MCF 10A (cell line): Measurements from ENCODE around the gene NELL1. TPM values are rescaled to one million over a fixed set of nuclear protein-coding genes. Genes with fewer than 3 reads are reported as not detected.

Experiments
- BruUV-seq: library from RNA; stranded (reverse); fragments of 400-500 nt; replicated peaks from 2 replicates; lab custom pipeline; 2021; lab: Mats Ljungman, UMichigan
- CTCF ChIA-PET: fragments of 300-600 bp; sonication (Branson Sonifier 250); formaldehyde crosslinking; extraction: SDS; loops from one replicate; lab custom pipeline; 2021; ENCODE audit warnings: antibody characterized with exemption, inconsistent platforms; lab: Yijun Ruan, JAX
- POLR2A ChIA-PET: fragments of 300-600, 350-650 bp; sonication (Branson Sonifier 250); formaldehyde crosslinking; extraction: SDS; loops from one replicate; lab custom pipeline; 2020; ENCODE audit warnings: antibody characterized with exemption, inconsistent platforms; lab: Yijun Ruan, JAX
- DNase-seq: peaks from one replicate; pipeline ENCODE4 v3.0.0-alpha.2; 2018; ENCODE audit not compliant: unreplicated experiment
- H3K27ac Mint-ChIP-seq: one replicate; pipeline ENCODE4 v1.8.0; 2022; ENCODE audit warnings: mild to moderate bottlenecking, low read depth, mixed read lengths; ENCODE audit not compliant: unreplicated experiment
- H3K27me3 Mint-ChIP-seq: one replicate; pipeline ENCODE4 v1.8.0; 2022; ENCODE audit warnings: mixed read lengths; ENCODE audit not compliant: insufficient read depth, unreplicated experiment
- H3K36me3 Mint-ChIP-seq: one replicate; pipeline ENCODE4 v1.8.0; 2022; ENCODE audit warnings: mild to moderate bottlenecking, moderate library complexity, mixed read lengths; ENCODE audit not compliant: insufficient read depth, unreplicated experiment
- H3K4me1 Mint-ChIP-seq: one replicate; pipeline ENCODE4 v1.8.0; 2022; ENCODE audit warnings: mixed read lengths; ENCODE audit not compliant: insufficient read depth, unreplicated experiment
- H3K4me3 Mint-ChIP-seq: one replicate; pipeline ENCODE4 v1.8.0; 2022; ENCODE audit warnings: mild to moderate bottlenecking, moderate library complexity, mixed read lengths; ENCODE audit not compliant: unreplicated experiment
- H3K9me3 Mint-ChIP-seq: one replicate; pipeline ENCODE4 v1.8.0; 2022; ENCODE audit warnings: mixed read lengths; ENCODE audit not compliant: unreplicated experiment
- CTCF ChIP-seq: fragments of 200-600 bp; IDR thresholded peaks from one replicate; pipeline ENCODE4 v1.8.0; 2022; ENCODE audit warnings: antibody characterized with exemption, mild to moderate bottlenecking; ENCODE audit not compliant: unreplicated experiment
- intact Hi-C: fragments of 100-400 bp; cut with micrococcal nuclease; formaldehyde crosslinking; loops from 2 replicates; pipeline ENCODE4 v1.14.1; 2022
- total RNA-seq: library from RNA; stranded (reverse); gene quantifications from 2 replicates; pipeline ENCODE4 v1.2.3, GENCODE V29; 2022

Gene NELL1
- total RNA-seq, 1 experiment from 2014 or later, result not detected

DNA sequence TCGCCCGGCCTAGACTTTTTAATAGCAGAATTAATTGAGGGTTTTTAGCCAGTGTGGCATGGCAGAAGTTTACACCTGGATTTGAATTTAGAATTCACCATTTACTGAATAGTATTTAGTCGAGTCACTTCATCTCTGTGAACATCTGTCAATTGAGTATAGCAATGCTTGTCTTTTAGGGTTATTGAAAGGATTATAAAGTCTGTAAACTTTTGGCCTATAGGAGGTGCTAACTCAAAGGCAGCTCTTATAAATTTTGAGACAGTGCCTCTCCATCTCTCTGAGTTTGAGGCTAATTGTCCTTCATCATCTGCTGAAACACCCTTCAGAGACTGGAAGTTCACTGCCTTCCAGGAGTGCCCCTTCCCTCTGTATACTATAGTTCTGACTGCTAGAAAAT is 205.0 kb downstream of the NELL1 start:
- no peak overlapping the region for H3K4me3 Mint-ChIP-seq
- BruUV-seq, result no TSS peak
- H3K4me1 Mint-ChIP-seq, result no peaks in the 10 kb centered on the region
- peaks cover 46% of the 10 kb centered on the region for H3K9me3 Mint-ChIP-seq
- CTCF ChIA-PET, result no interaction called here
- DNase-seq, result no peak
- no peak overlapping the region for H3K27ac Mint-ChIP-seq
- no peaks in the 10 kb centered on the region for H3K36me3 Mint-ChIP-seq
- no peak for TF ChIP-seq CTCF
- intact Hi-C loops, result no loop called here
- no peaks in the 10 kb centered on the region for H3K27me3 Mint-ChIP-seq
- POLR2A ChIA-PET, result no interaction called here

DNA sequence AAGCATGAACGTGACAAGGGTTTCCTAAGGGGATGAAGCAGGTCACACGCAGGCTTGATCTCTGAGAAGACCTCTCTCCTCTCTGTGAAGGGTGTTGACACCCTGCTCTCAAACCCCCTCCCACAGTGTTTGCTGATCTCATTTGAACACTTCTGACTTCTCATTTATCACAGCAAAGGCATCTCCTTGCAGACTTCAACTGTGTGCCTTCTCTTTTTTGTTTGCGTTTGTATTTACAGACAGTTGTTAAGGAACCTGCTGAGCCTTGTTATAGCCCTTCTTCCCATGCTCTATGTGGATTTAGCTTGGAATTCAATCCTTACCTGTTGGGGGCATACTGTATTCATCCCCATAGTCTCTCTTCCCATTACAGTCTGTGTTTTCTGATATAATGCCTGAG is 206.5 kb downstream of the NELL1 start:
- intact Hi-C loops, result no loop called here
- CTCF ChIA-PET, result no interaction called here
- POLR2A ChIA-PET, result no interaction called here
- no peak for DNase-seq
- no peaks in the 10 kb centered on the region for H3K27me3 Mint-ChIP-seq
- no peaks in the 10 kb centered on the region for H3K36me3 Mint-ChIP-seq
- no peak overlapping the region for H3K27ac Mint-ChIP-seq
- H3K4me1 Mint-ChIP-seq, result no peaks in the 10 kb centered on the region
- no peak for TF ChIP-seq CTCF
- no peak overlapping the region for H3K4me3 Mint-ChIP-seq
- no TSS peak for BruUV-seq
- peaks cover 51% of the 10 kb centered on the region for H3K9me3 Mint-ChIP-seq

DNA sequence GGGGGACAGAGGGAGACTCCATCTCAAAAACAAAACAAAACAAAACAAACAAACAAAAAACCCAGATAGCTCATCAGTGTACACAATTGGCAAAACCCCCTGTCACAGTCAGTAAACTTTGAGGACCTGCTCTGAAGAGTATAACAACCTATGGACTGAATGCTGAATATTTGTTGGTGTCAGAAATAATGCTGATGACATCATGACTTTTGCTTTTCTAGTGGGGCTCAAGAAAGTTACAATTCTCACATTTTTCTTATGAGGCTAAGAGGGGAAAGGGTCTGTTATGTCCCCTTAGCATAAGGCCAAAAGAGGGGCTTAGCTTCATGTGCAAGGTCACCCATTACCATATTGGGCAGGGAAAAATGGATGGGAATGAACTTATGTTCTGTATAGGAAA is 207.4 kb downstream of the NELL1 start:
- TF ChIP-seq CTCF, result no peak
- Mint-ChIP-seq H3K9me3 (peaks cover 46% of the 10 kb centered on the region), H3K4me3 (no peak overlapping the region), H3K36me3 (no peaks in the 10 kb centered on the region), H3K27ac (no peak overlapping the region), H3K27me3 (no peaks in the 10 kb centered on the region), H3K4me1 (no peaks in the 10 kb centered on the region)
- no peak for DNase-seq
- no TSS peak for BruUV-seq
- CTCF ChIA-PET, result no interaction called here
- intact Hi-C loops, result no loop called here
- POLR2A ChIA-PET, result no interaction called here

- intact Hi-C loops, result no loop called here
- no peaks in the 10 kb centered on the region for H3K27me3 Mint-ChIP-seq
Measured at GRCh38 chr11:20880094-20880493, 210.7 kb downstream of the NELL1 start.

More at GRCh38 chr11:20880094-20880493, 210.7 kb downstream of the NELL1 start:
- no TSS peak for BruUV-seq
- H3K27ac Mint-ChIP-seq, result no peak overlapping the region
- DNase-seq, result no peak
- H3K9me3 Mint-ChIP-seq, result peaks cover 50% of the 10 kb centered on the region
- no peak for TF ChIP-seq CTCF
- POLR2A ChIA-PET, result no interaction called here
- H3K4me1 Mint-ChIP-seq, result no peaks in the 10 kb centered on the region
- CTCF ChIA-PET, result interaction anchor here (0.8 kb wide), 1 partner anchor 1273 kb away, joined by 4 read pairs; no protein-coding TSS in a partner anchor
- H3K4me3 Mint-ChIP-seq, result no peak overlapping the region
- no peaks in the 10 kb centered on the region for H3K36me3 Mint-ChIP-seq
